Right lobe of liver (tissue), 6 donors: ENCODE results near the gene INPP5B. TPM values are rescaled to one million over a fixed set of nuclear protein-coding genes. Genes with fewer than 3 reads are reported as not detected.

Experiments used
- ATAC-seq, 4 donors: fragments of 200-7000 bp; cut with Tn5 transposase; one replicate each; pipeline ENCODE4 v1.9.1; 2020; ENCODE audit warnings: mild to moderate bottlenecking in 4 of 4, moderate library complexity in 4 of 4
- DNase-seq, 3 donors: peaks; one replicate each; pipeline ENCODE4 v3.0.0-alpha.2; 2020
- H3K27ac ChIP-seq, 3 donors: fragments of 200-600 bp; one replicate each; pipeline ENCODE4 v1.8.0; 2022
- H3K27me3 ChIP-seq, 2 donors: fragments of 200-600 bp; one replicate each; pipeline ENCODE4 v1.8.0; 2022
- H3K36me3 ChIP-seq, 4 donors: fragments of 200-600 bp; sonication (generic) in 1 of 4; one replicate each; pipeline versions ENCODE4 v1.5.1 to v1.8.0; 2017 to 2022; ENCODE audit warnings: control low read depth in 1 of 4
- H3K4me1 ChIP-seq, 4 donors: fragments of 200-600 bp; sonication (generic) in 1 of 4; one replicate each; pipeline versions ENCODE4 v1.5.1 to v1.8.0; 2017 to 2022; ENCODE audit warnings: control low read depth in 1 of 4
- H3K4me3 ChIP-seq, 3 donors: fragments of 200-600 bp; one replicate each; pipeline ENCODE4 v1.8.0; 2022
- H3K9me3 ChIP-seq, 4 donors: fragments of 200-600 bp; sonication (generic) in 1 of 4; one replicate each; pipeline versions ENCODE4 v1.5.1 to v1.8.0; 2017 to 2022; ENCODE audit warnings: control low read depth in 1 of 4
- CTCF ChIP-seq, 4 donors: fragments of 200-600 bp in 3 of 4; fragments of 450-650 bp in 1 of 4; IDR thresholded peaks; one replicate each; pipeline versions ENCODE4 v1.5.1 to v1.8.0; 2016 to 2022; ENCODE audit warnings: antibody characterized with exemption in 4 of 4, mild to moderate bottlenecking in 2 of 4
- POLR2A ChIP-seq: fragments of 450-650 bp; IDR thresholded peaks from one replicate; pipeline ENCODE4 v1.6.1; 2017; ENCODE audit warnings: antibody characterized with exemption, mild to moderate bottlenecking
- WGBS: methylation state at CpG from one replicate; pipeline ENCODE4 v1.1.6; 2018; ENCODE audit warnings: low coverage, low lambda C conversion rate; ENCODE audit not compliant: insufficient coverage; ENCODE audit errors: missing lambda C conversion rate; 5-methylcytosine and 5-hydroxymethylcytosine counted together
- intact Hi-C, 2 donors: fragments of 100-400 bp; cut with DNase I; formaldehyde crosslinking; loops; one replicate each; pipeline versions ENCODE4 v1.11.2 to v1.14.1; 2022
- total RNA-seq, 6 experiments: library from RNA; depleted of rRNA in 2 of 6; stranded (reverse); fragments of >200 nt in 2 of 6; fragmentation: NEBNext Ultra II Directional in 3 of 6; extraction: Animal tissue kit (Norgen Biotek cat#: 25700) in 3 of 6; gene quantifications; one replicate each; pipeline versions ENCODE4 v1.1.0 to v1.2.4, GENCODE V29; 2016 to 2023
- donor health status: DM: no; HTN: yes; CAD: no.
- donor health status: DM: no; HTN: no; CAD: no.
- donor health status: DM: no; HTN: no; CAD: no.
- donor health status: DM: no; HTN: yes; CAD: no.
- donor health status: DM: no; HTN: yes; CAD: no.

INPP5B gene
- total RNA-seq, 6 experiments from 2014 or later: 10.5 to 23.1 (median 14.6) TPM

- 2% methylated on average over 10 of the region's 23 CpGs for WGBS
- ATAC-seq (peak; percentile 66 to 86 (median 78)), DNase-seq (peak; percentile 71 to 82 (median 76))
- intact Hi-C loops: no loop called here
- TF ChIP-seq CTCF (IDR thresholded peaks at IDR 0.05) (no peak), POLR2A (peak; percentile 28)
- Histone ChIP-seq H3K27ac (peak overlapping the region; percentile 54 to 85 (median 85)), H3K4me3 (peak overlapping the region; percentile 53 to 92 (median 83)), H3K4me1 (peaks cover 0 to 23% (median 4%) of the 10 kb centered on the region in 4 donors), H3K9me3 (no peaks in the 10 kb centered on the region), H3K36me3 (peaks cover 0 to 7% (median 2%) of the 10 kb centered on the region in 4 donors), H3K27me3 (no peaks in the 10 kb centered on the region)
Observed at GRCh38 chr1:37945743-37946702, 830 bp downstream of the INPP5B start.

- ATAC-seq: peak in 1 of 4 donors; percentile 3
Observed at GRCh38 chr1:37945251-37945650, 1.6 kb downstream of the INPP5B start.

GRCh38 chr1:37944816-37945215, 2.0 kb downstream of the INPP5B start:
- Histone ChIP-seq H3K4me1 (peaks cover 0 to 35% (median 7%) of the 10 kb centered on the region in 4 donors), H3K4me3 (peak overlapping the region in 1 of 3 donors; percentile 83), H3K27ac (peak overlapping the region in 2 of 3 donors; percentile 54 to 85), H3K27me3 (no peaks in the 10 kb centered on the region), H3K9me3 (no peaks in the 10 kb centered on the region), H3K36me3 (peaks cover 0 to 7% (median 2%) of the 10 kb centered on the region in 4 donors)
- WGBS: 92% methylated on average over 4 of the region's 5 CpGs
- no peak for DNase-seq
- ATAC-seq: no peak
- intact Hi-C loops: no loop called here
- no peak for TF ChIP-seq POLR2A

More at GRCh38 chr1:37945251-37945650, 1.6 kb downstream of the INPP5B start:
- WGBS: 51% methylated on average over 4 of the region's 5 CpGs
- Histone ChIP-seq H3K27me3 (no peaks in the 10 kb centered on the region), H3K36me3 (peaks cover 0 to 7% (median 2%) of the 10 kb centered on the region in 4 donors), H3K27ac (peak overlapping the region; percentile 54 to 85 (median 85)), H3K9me3 (no peaks in the 10 kb centered on the region), H3K4me1 (peaks cover 0 to 30% (median 5%) of the 10 kb centered on the region in 4 donors), H3K4me3 (peak overlapping the region in 1 of 3 donors; percentile 83)
- TF ChIP-seq CTCF (IDR thresholded peaks at IDR 0.05) (no peak), POLR2A (no peak)
- intact Hi-C loops: no loop called here
- DNase-seq: no peak

- H3K4me1 ChIP-seq: peaks cover 0 to 39% (median 8%) of the 10 kb centered on the region in 4 donors
- H3K9me3 ChIP-seq: no peaks in the 10 kb centered on the region
- H3K27me3 ChIP-seq: no peaks in the 10 kb centered on the region
- WGBS: 64% methylated on average over 4 of the region's 4 CpGs
- no peak for ATAC-seq
- H3K27ac ChIP-seq: no peak overlapping the region
- no peak overlapping the region for H3K4me3 ChIP-seq
- DNase-seq: no peak
- peaks cover 0 to 7% (median 2%) of the 10 kb centered on the region in 4 donors for H3K36me3 ChIP-seq
- no peak for TF ChIP-seq POLR2A
- TF ChIP-seq CTCF (IDR thresholded peaks at IDR 0.05): no peak
- intact Hi-C loops: no loop called here
Observed at GRCh38 chr1:37944086-37944763, 2.6 kb downstream of the INPP5B start.
